Activated CD8-positive, alpha-beta T cell treated with anti-CD3 and anti-CD28 coated beads, Interleukin-2, amount 10 ng/mL, durations not matched to agents 7 days and 5 days (primary cell): ENCODE measurements around the gene SLC2A11. TPM values are rescaled to one million over a fixed set of nuclear protein-coding genes. Genes with fewer than 3 reads are reported as not detected.

Source experiments
- ATAC-seq: fragments of 150-1000 bp; cut with Tn5 transposase; one replicate; pipeline ENCODE4 v1.10.0; 2021; ENCODE audit warnings: moderate library complexity
- CTCF ChIA-PET: fragments of 350-600 bp; sonication (Branson Sonifier 250); formaldehyde crosslinking; loops from one replicate; lab custom pipeline; 2021; ENCODE audit warnings: antibody characterized with exemption; lab: Charles Lee
- POLR2A ChIA-PET: fragments of 350-600 bp; sonication (Branson Sonifier 250); formaldehyde crosslinking; loops from one replicate; lab custom pipeline; 2021; ENCODE audit warnings: antibody characterized with exemption; lab: Charles Lee
- DNase-seq: peaks from one replicate; pipeline ENCODE4 v3.0.0-alpha.2; 2020
- H3K27ac Mint-ChIP-seq: one replicate; pipeline ENCODE4 v1.8.0; 2021; ENCODE audit warnings: mild to moderate bottlenecking, mixed read lengths
- H3K27me3 Mint-ChIP-seq: one replicate; pipeline ENCODE4 v1.8.0; 2021; ENCODE audit warnings: low read depth, mixed read lengths
- H3K36me3 Mint-ChIP-seq: one replicate; pipeline ENCODE4 v1.8.0; 2021; ENCODE audit warnings: low read depth, mixed read lengths
- H3K4me1 Mint-ChIP-seq: one replicate; pipeline ENCODE4 v1.8.0; 2021; ENCODE audit warnings: low read depth, mixed read lengths
- H3K4me3 Mint-ChIP-seq: one replicate; pipeline ENCODE4 v1.8.0; 2021; ENCODE audit warnings: mild to moderate bottlenecking, mixed read lengths
- H3K9me3 Mint-ChIP-seq: one replicate; pipeline ENCODE4 v1.8.0; 2022; ENCODE audit warnings: mixed read lengths; ENCODE audit not compliant: insufficient read depth
- total RNA-seq, 2 experiments: library from RNA; stranded (reverse); gene quantifications; one replicate each; pipeline ENCODE4 v1.2.3, GENCODE V29; 2021

The SLC2A11 gene
- total RNA-seq, 2 experiments from 2014 or later, result 6.7 to 7.9 TPM

GRCh38 chr22:23834406-23834792, 23.3 kb upstream of the SLC2A11 start:
- no peak overlapping the region for H3K4me3 Mint-ChIP-seq
- H3K36me3 Mint-ChIP-seq, result peaks cover 32% of the 10 kb centered on the region
- H3K27ac Mint-ChIP-seq, result no peak overlapping the region
- no peaks in the 10 kb centered on the region for H3K27me3 Mint-ChIP-seq
- DNase-seq (no peak), ATAC-seq (no peak)
- peaks cover 25% of the 10 kb centered on the region for H3K4me1 Mint-ChIP-seq
- ChIA-PET POLR2A (interaction anchor here (1.4 kb wide), 1 partner anchor 47 kb away, joined by 3 read pairs; the partner anchor contains the start of gene SMARCB1), CTCF (interaction anchor here (1.2 kb wide), 1 partner anchor 15 kb away, joined by 4 read pairs; no protein-coding TSS in a partner anchor)
- no peaks in the 10 kb centered on the region for H3K9me3 Mint-ChIP-seq

DNA sequence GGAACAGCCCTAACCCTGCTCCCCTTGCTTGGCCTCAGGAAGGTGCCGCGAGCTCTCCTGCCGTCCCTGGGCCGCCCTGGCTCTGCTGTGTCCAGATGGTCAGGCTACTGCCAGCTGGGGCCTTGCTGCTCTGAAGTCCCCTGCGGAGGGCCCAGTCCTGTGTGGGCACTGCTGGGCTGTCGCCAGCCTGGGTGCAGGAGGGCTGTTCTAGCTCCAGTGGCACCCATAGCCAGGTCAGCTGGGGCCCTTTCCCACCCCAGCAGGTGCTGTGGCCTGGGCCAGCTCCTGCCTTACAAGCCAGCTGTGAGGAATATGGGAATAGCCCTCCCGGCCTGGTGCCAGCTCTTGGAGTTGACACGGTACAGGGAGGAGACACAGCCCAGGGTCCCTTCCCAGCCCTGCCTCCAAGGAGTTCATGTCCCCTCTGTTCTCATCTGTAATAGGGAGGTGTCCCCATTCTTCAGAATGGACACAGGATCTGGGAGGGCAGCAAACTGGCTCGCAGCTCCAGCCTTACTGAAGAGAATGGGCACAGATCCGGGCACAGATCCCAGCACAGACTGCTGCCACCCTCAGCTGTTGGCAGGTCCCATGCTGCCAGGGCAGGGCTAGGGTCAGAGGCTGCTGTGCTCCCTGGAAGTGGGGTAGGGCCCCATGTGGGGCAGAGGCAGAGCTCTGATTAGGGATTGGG, 22.7 kb upstream of the SLC2A11 start:
- H3K27me3 Mint-ChIP-seq, result no peaks in the 10 kb centered on the region
- POLR2A ChIA-PET, result interaction anchor here (1.2 to 1.4 kb wide), 2 partner anchors 14 to 48 kb away, joined by 3 to 5 read pairs; partner anchors contain the start of gene SMARCB1
- DNase-seq, result no peak
- no peak overlapping the region for H3K27ac Mint-ChIP-seq
- no peak for ATAC-seq
- no peak overlapping the region for H3K4me3 Mint-ChIP-seq
- CTCF ChIA-PET, result interaction anchor here (1.2 kb wide), 1 partner anchor 15 kb away, joined by 4 read pairs; no protein-coding TSS in a partner anchor
- H3K36me3 Mint-ChIP-seq, result peaks cover 26% of the 10 kb centered on the region
- peaks cover 27% of the 10 kb centered on the region for H3K4me1 Mint-ChIP-seq
- H3K9me3 Mint-ChIP-seq, result no peaks in the 10 kb centered on the region

GRCh38 chr22:23835484-23836144, 22.1 kb upstream of the SLC2A11 start:
- Mint-ChIP-seq H3K4me1 (peaks cover 29% of the 10 kb centered on the region), H3K36me3 (peaks cover 22% of the 10 kb centered on the region), H3K27me3 (peaks cover 1% of the 10 kb centered on the region), H3K4me3 (no peak overlapping the region), H3K9me3 (no peaks in the 10 kb centered on the region), H3K27ac (peak overlapping the region; percentile 60)
- CTCF ChIA-PET, result interaction anchor here (1.2 kb wide), 1 partner anchor 14 kb away, joined by 4 read pairs; no protein-coding TSS in a partner anchor
- no peak for ATAC-seq
- DNase-seq, result no peak
- POLR2A ChIA-PET, result interaction anchor here (1.2 to 1.7 kb wide), 2 partner anchors 11 to 15 kb away, joined by 4 to 5 read pairs; no protein-coding TSS in a partner anchor

DNA sequence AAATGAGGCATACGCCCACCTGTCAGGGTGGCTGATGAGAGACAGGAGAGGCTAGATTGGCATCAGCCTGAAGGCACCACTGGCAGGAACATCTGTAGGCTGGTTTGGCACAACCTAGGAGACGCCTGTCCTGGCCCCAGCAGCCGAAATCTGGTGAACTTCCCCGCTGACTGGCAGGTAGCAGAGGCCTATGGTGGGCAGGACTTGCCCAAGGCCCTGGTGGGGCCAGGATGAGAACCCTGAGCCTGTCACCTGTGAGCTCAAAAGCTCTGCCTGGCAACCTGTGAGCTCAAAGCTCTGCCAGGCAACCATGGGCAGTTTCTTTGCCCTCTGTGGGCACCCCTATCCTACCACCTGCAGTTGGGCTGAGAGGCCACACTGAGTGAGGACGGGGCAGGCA, 21.4 kb upstream of the SLC2A11 start:
- peaks cover 29% of the 10 kb centered on the region for H3K4me1 Mint-ChIP-seq
- peak overlapping the region; percentile 43 for H3K4me3 Mint-ChIP-seq
- no peaks in the 10 kb centered on the region for H3K9me3 Mint-ChIP-seq
- no peak overlapping the region for H3K27ac Mint-ChIP-seq
- POLR2A ChIA-PET, result interaction anchor here (0.6 to 1.7 kb wide), 2 partner anchors 10 to 39 kb away, joined by 3 to 4 read pairs; no protein-coding TSS in a partner anchor
- ATAC-seq (no peak), DNase-seq (no peak)
- CTCF ChIA-PET, result interaction anchor here (1.6 kb wide), 1 partner anchor 13 kb away, joined by 5 read pairs; no protein-coding TSS in a partner anchor
- H3K36me3 Mint-ChIP-seq, result peaks cover 16% of the 10 kb centered on the region
- peaks cover 8% of the 10 kb centered on the region for H3K27me3 Mint-ChIP-seq

DNA sequence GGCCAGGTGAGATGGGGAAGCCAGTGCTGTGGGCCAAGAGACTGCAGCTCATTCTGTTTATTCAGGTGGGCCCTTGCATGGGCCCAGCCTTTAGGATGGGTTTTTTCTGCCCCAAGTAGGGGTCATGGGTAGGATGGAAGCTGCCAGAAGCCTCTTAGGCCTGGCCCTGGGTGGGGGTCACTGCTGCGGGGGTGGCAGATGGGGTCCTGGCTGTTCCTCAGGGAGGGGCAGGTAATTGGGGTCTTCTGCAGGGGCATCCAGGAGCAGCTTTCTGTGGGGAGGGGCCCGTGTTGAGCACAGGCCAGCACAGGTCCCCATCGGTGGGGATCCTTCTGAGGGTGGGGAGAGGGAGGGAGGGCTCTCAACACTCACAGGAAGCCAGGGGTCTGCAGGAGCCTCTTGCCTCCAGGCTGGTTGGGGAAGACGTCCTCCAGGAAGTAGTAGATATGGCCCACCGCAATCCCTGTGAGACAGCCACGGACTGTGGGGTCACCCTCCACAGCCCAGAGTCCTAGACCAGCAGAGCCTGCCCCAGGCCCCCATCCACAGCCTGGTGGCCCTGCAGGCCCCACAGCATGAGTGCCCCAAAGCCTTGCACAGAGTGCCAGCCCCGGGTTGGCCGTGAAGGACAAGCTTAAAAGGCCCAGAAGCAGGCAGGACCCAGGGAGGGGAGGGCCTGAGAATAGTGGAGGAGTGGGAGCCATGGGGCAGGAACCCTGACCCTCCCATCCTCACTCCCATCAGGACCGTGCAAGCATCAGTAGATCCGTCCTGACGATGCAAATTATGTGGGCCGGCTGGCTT, 20.8 kb upstream of the SLC2A11 start:
- no peak overlapping the region for H3K27ac Mint-ChIP-seq
- ChIA-PET POLR2A (interaction anchor here (0.6 to 1.7 kb wide), 2 partner anchors 9 to 39 kb away, joined by 3 to 4 read pairs; no protein-coding TSS in a partner anchor), CTCF (interaction anchor here (1.6 kb wide), 1 partner anchor 13 kb away, joined by 5 read pairs; no protein-coding TSS in a partner anchor)
- H3K27me3 Mint-ChIP-seq, result peaks cover 10% of the 10 kb centered on the region
- no peak for DNase-seq
- H3K4me1 Mint-ChIP-seq, result peaks cover 29% of the 10 kb centered on the region
- no peak for ATAC-seq
- no peaks in the 10 kb centered on the region for H3K9me3 Mint-ChIP-seq
- H3K36me3 Mint-ChIP-seq, result peaks cover 16% of the 10 kb centered on the region
- H3K4me3 Mint-ChIP-seq, result peak overlapping the region; percentile 92

GRCh38 chr22:23837496-23837859, 20.2 kb upstream of the SLC2A11 start:
- Mint-ChIP-seq H3K9me3 (no peaks in the 10 kb centered on the region), H3K4me1 (peaks cover 29% of the 10 kb centered on the region), H3K27ac (no peak overlapping the region), H3K36me3 (peaks cover 16% of the 10 kb centered on the region), H3K27me3 (peaks cover 10% of the 10 kb centered on the region), H3K4me3 (peak overlapping the region; percentile 92)
- ChIA-PET CTCF (interaction anchor here (1.6 kb wide), 1 partner anchor 12 kb away, joined by 5 read pairs; no protein-coding TSS in a partner anchor), POLR2A (no interaction called here)
- DNase-seq (no peak), ATAC-seq (no peak)

GRCh38 chr22:23837911-23838680, 19.6 kb upstream of the SLC2A11 start:
- Mint-ChIP-seq H3K27me3 (peaks cover 10% of the 10 kb centered on the region), H3K4me1 (peaks cover 29% of the 10 kb centered on the region), H3K9me3 (no peaks in the 10 kb centered on the region), H3K36me3 (peaks cover 16% of the 10 kb centered on the region), H3K27ac (peak overlapping the region; percentile 90), H3K4me3 (peak overlapping the region; percentile 92)
- ChIA-PET CTCF (interaction anchor here (0.6 to 1.3 kb wide), 3 partner anchors 11 to 1005 kb away, joined by 3 to 4 read pairs (median 3); no protein-coding TSS in a partner anchor), POLR2A (interaction anchor here (1.0 kb wide), 1 partner anchor 19 kb away, joined by 7 read pairs; the partner anchor contains the start of gene SLC2A11)
- DNase-seq (no peak), ATAC-seq (no peak)

DNA sequence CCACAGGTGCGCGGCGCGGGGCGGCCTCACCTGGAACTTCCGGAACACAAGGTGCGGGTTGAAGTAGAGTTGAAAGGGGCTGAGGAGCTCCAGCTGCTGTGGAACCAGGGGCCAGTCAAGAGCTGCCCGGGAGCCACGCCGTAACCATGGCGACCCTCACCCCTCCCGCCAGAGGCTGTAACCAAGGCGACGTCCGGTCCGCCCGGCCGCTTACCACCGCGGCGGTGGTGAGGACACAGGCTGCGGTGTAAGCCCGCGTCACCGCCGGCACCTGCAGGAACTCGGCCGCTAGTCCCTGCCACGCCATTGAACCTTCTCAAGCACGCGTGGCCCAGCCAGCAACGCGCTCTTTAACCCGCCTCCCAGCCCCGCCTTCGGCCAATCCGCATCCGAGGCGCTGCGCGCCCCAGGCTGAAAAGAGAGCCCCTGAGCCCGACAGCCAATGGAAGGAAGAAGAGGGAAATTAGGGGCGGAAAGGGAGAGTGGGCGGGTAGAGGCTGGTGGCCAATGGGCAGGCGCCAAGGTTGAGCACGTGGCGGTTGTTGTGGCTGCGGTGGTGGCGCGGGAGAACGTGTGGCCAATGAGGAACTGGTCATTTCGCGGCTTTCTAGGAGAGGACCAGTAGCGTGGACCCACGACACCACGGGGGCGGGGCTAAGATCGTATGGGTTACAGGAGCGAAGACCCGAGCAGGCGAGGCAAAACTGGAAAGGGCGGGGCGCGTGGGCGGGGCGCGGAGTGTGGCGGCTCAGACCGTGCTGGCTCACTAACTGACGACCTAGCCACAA, 18.8 kb upstream of the SLC2A11 start, which contains the start of gene DERL3:
DERL3 (minus strand) TSS at position 326 of the 788 bp plus-strand sequence; CDS start at position 307, 19 bp downstream.
- ATAC-seq (peak; percentile 94), DNase-seq (peak; percentile 99)
- CTCF ChIA-PET, result interaction anchor here (0.6 to 1.3 kb wide), 3 partner anchors 11 to 1006 kb away, joined by 3 to 4 read pairs (median 3); no protein-coding TSS in a partner anchor
- Mint-ChIP-seq H3K27ac (peak within 1 kb of the TSS; percentile 90), H3K27me3 (peaks cover 10% of the 10 kb centered on the region), H3K9me3 (no peaks in the 10 kb centered on the region), H3K4me3 (peak within 1 kb of the TSS; percentile 92), H3K4me1 (peaks cover 29% of the 10 kb centered on the region), H3K36me3 (peaks cover 16% of the 10 kb centered on the region)
- POLR2A ChIA-PET, result interaction anchor here (1.0 kb wide), 1 partner anchor 19 kb away, joined by 7 read pairs; the partner anchor contains the start of gene SLC2A11

DNA sequence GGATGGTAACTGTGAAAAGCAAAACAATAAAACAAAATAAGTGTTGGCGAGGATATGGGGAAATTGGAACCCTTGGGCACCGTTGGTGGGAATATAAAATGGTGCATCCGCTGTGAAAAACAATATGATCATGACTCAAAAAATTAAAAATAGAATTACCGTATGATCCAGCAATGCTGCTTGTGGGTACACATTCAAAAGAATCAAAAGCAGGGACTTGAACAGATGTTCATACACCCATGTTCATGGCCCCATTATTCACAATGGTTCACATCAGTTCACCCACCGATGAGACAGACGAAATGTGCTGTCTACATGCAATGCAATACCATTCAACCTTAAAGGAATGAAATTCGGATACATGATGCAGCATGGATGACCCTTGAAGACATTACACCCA, 17.6 kb upstream of the SLC2A11 start:
- Mint-ChIP-seq H3K4me1 (peaks cover 37% of the 10 kb centered on the region), H3K9me3 (no peaks in the 10 kb centered on the region), H3K36me3 (peaks cover 16% of the 10 kb centered on the region), H3K4me3 (peak overlapping the region; percentile 54), H3K27me3 (peaks cover 10% of the 10 kb centered on the region), H3K27ac (peak overlapping the region; percentile 39)
- POLR2A ChIA-PET, result no interaction called here
- ATAC-seq (no peak), DNase-seq (no peak)
- CTCF ChIA-PET, result no interaction called here

GRCh38 chr22:23841292-23841691, 16.4 kb upstream of the SLC2A11 start:
- CTCF ChIA-PET, result no interaction called here
- Mint-ChIP-seq H3K27ac (peak overlapping the region; percentile 30), H3K27me3 (peaks cover 10% of the 10 kb centered on the region), H3K9me3 (no peaks in the 10 kb centered on the region), H3K36me3 (peaks cover 9% of the 10 kb centered on the region), H3K4me3 (no peak overlapping the region), H3K4me1 (peaks cover 42% of the 10 kb centered on the region)
- DNase-seq, result no peak
- no peak for ATAC-seq
- POLR2A ChIA-PET, result interaction anchor here (0.7 kb wide), 1 partner anchor 237 kb away, joined by 3 read pairs; no protein-coding TSS in a partner anchor
